Measurements from ENCODE around the gene GAB4.
"Not testable (repeated sequence)": the region's sequence is repeated elsewhere in the genome, so short reads cannot be mapped to it uniquely, and the experiment has no call there.

Gene GAB4, protein sequence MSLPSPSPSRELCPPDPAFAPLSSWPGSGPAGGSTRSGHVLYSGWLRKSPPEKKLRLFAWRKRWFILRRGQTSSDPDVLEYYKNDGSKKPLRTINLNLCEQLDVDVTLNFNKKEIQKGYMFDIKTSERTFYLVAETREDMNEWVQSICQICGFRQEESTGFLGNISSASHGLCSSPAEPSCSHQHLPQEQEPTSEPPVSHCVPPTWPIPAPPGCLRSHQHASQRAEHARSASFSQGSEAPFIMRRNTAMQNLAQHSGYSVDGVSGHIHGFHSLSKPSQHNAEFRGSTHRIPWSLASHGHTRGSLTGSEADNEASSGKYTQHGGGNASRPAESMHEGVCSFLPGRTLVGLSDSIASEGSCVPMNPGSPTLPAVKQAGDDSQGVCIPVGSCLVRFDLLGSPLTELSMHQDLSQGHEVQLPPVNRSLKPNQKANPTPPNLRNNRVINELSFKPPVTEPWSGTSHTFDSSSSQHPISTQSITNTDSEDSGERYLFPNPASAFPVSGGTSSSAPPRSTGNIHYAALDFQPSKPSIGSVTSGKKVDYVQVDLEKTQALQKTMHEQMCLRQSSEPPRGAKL

DNA sequence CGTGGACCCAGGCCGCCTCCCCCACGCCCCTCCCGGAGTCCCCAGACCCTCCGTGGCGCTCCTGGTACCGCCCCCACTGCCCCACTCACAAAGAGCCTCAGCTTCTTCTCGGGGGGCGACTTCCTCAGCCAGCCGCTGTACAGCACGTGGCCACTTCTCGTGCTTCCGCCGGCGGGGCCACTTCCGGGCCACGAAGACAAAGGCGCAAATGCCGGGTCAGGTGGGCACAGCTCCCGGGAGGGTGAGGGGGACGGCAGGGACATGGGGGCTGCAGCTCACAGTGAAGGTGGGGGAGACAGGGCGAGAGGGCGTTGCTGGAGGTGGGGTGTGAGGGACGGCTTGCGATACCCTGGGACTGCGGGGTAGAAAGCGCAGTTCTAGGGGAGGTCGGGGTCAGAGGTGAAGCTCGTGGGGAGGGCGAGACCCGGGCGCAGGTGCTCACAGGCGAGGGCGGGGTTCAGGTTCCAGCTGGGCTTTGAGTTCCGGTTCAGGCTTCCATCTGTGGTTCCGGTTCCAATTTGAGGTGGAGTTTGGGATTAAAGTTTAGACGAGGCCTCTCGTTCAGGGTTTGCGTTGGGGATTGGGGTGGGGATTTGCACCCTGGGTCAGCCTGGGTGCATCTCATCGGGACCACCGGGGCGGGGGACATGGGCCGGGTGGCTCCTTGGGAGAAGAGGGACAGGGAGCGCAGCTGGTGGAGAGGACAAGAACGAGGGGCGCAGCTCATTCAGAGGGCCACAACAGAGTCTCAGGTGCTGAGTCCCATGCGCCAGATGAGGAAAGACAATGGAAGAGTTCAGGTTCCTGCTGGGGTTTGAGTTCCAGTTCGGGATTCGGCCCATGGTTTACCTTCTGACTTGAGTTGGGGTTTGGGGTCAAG, at the start of gene GAB4:
Gene GAB4, minus strand, starts transcription at position 371 of the 880 bp plus-strand sequence. Its CDS starts 108 bp downstream, at position 263.
- TF ChIP-seq, protein P1, sequence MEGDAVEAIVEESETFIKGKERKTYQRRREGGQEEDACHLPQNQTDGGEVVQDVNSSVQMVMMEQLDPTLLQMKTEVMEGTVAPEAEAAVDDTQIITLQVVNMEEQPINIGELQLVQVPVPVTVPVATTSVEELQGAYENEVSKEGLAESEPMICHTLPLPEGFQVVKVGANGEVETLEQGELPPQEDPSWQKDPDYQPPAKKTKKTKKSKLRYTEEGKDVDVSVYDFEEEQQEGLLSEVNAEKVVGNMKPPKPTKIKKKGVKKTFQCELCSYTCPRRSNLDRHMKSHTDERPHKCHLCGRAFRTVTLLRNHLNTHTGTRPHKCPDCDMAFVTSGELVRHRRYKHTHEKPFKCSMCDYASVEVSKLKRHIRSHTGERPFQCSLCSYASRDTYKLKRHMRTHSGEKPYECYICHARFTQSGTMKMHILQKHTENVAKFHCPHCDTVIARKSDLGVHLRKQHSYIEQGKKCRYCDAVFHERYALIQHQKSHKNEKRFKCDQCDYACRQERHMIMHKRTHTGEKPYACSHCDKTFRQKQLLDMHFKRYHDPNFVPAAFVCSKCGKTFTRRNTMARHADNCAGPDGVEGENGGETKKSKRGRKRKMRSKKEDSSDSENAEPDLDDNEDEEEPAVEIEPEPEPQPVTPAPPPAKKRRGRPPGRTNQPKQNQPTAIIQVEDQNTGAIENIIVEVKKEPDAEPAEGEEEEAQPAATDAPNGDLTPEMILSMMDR (IDR thresholded peaks at IDR 0.05; ENCODE audit: low read depth, low read length, missing control alignments) = no peak
- no peak for DNase-seq (ENCODE audit: low read depth)
- no peak within 1 kb of the TSS for H3K4me3 ChIP-seq (ENCODE audit: low read depth, low read length)

DNA sequence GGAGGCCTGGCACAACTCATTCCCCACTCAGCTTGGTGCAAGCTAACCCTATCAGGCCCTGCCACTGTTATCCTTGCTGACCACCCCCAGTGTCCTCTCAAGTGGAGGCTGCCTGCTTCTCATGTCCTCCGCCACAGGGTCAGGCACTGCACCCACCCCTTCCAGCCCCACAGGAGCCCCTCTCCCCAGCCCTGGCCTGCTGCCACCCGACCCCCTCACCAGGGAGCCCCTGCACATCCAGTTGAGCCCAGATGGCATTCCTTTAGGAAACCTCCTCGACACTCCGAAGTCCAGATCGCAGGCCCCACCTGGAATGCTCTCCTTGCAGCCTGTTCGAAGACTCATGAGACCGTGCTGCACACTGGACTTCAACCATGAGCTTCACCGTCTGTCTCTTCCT, 48.8 kb upstream of the GAB4 start:
- DNase-seq (ENCODE audit: low read depth) = no peak
- H3K4me3 ChIP-seq (ENCODE audit: low read depth, low read length) = no peak overlapping the region
- TF ChIP-seq, protein P1 (IDR thresholded peaks at IDR 0.05; ENCODE audit: low read depth, low read length, missing control alignments) = no peak

DNA sequence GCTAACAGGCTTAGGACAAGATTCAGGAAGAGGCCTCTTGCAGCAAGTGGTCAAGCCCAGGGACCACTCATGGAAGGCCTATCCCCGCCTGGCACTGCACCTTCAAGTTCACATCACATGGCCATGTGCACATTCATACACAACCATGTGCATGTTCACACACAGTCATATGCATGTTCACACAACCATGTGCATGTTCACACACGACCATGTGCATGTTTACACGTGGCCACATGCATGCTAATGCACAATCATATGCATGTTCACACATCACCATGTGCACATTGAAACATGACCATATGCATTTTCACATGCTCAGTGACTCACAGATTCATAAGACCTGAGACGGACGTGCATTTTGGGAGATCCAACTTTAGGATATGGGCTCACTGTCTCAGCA, 48.0 kb upstream of the GAB4 start:
- no peak overlapping the region for H3K4me3 ChIP-seq (ENCODE audit: low read depth, low read length)

DNA sequence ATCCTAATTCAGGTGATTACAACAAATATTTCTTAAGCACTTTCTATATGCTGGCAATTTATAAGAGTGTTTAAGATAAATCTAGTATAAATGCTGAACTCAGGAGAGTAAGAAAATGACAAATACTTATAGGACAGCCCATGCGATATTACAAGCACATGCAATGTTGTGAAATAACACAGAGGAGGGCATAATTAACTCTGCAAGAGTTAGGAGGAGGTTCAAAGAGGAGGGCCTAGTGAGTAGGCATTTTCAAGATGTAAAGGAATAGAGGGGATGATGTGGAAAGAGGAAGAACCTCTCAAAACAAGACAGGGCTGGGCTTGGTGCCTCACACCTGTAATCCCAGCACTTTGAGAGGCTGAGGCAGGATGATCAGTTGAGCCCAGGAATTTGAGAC, 39.6 kb upstream of the GAB4 start:
- TF ChIP-seq, protein P1 (IDR thresholded peaks at IDR 0.05; ENCODE audit: low read depth, low read length, missing control alignments) = no peak
- no peak overlapping the region for H3K4me3 ChIP-seq (ENCODE audit: low read depth, low read length)
- no peak for DNase-seq (ENCODE audit: low read depth)

More for the DNA sequence above, 48.0 kb upstream of the GAB4 start:
- TF ChIP-seq, protein P1 (IDR thresholded peaks at IDR 0.05; ENCODE audit: low read depth, low read length, missing control alignments) = no peak
- no peak for DNase-seq (ENCODE audit: low read depth)

DNA sequence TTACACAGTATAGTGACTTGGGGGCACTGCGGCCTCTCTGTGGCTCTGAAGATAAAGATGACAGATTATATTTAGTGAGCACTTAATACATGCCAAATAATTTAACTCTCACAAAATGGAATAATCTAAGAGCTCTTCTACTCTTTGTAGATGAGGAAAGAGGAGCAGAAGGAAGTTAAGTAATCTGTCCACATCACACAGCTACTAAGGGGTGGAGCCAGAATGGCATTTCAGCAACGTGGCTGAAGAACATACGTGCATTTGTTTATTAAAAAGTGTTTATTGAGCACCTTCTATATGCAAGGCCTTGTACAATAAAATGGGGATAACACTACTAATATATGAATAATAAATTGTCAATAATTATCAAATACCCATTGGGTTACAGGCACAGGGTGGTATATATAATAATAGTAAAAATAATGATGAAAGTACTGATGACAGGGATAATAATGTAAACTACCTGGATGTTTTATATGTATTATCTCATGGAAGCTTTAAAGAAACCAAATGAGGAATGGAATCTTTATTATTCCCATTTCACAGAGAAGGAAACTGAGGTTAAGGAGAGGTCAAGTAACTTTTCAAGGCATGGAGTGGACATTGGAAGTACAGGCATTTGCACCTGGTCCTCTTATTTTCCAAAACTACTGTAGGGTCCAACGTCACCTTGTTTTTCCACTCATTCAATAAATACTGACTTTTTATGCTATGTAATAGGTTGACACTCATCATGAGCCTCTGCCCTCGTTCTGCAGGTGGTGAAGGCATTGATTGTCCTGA, 38.7 kb upstream of the GAB4 start:
- TF ChIP-seq, protein P1 (IDR thresholded peaks at IDR 0.05; ENCODE audit: low read depth, low read length, missing control alignments) = no peak
- DNase-seq (ENCODE audit: low read depth) = no peak
- no peak overlapping the region for H3K4me3 ChIP-seq (ENCODE audit: low read depth, low read length)

DNA sequence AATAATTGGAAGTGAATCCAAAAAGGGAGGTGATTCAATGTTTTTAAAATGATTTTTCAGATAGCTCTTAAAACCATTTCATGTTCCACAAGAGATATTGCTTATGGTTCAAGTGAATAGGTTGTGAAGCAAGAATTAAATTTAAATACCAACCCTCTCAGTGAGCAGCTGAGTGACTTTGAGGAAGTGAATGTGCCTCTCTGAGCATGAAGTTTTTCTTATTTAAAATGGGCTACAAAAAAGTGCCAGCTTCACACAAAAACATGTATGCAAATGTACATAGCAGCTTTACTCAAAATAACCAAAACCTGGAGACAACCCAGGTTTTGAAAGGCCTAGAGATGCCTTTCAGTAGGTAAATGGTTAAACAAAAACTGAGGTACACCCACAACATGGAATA, 35.5 kb upstream of the GAB4 start:
- H3K4me3 ChIP-seq (ENCODE audit: low read depth, low read length) = no peak overlapping the region
- TF ChIP-seq, protein P1 (IDR thresholded peaks at IDR 0.05; ENCODE audit: low read depth, low read length, missing control alignments) = no peak
- no peak for DNase-seq (ENCODE audit: low read depth)

DNA sequence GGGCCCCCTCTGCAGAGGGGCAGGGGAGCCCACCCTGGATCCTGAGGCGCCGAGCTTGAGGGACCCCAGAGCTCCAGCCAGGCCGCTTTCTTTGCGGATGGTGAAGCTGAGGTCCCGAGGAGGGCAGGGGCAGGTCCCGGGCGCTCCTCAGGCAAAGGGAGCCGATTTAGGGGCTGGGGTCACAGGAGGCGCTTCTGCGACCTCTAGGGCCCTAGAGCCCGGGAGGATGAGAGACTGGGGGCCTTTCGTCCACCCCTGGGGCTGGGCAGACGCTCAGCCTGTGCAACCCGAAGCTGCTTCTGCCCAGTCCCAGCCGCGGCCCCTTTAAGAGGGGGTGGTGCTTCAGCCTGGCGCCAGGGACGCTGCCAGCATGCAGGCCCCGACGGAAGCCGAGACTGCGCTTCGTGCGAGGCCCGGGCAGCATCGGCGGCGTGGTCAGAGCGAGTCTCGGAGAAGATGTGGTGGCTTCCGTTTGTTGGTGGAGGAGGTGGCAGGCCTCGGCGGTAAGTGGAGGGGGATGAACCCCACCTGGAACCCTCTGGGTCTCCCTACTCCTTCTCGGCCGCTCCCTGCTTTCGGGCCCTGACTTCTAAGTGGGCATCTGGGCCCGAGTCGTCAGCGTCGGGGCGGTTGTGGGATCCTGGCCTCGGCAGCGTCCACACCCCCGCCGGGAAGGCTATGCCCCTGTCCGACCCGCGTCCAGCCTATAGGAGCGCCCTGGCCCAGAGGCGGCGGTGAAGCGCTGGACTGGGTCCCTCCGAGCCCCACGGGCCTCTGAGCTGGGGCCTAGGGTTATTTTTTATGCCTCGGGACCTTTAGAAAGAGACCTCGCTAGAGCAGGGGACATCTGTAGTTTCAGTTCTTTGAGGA, 29.1 kb upstream of the GAB4 start:
- H3K4me3 ChIP-seq (ENCODE audit: low read depth, low read length) = peak overlapping the region; percentile 81
- DNase-seq (ENCODE audit: low read depth) = not testable (repeated sequence)

DNA sequence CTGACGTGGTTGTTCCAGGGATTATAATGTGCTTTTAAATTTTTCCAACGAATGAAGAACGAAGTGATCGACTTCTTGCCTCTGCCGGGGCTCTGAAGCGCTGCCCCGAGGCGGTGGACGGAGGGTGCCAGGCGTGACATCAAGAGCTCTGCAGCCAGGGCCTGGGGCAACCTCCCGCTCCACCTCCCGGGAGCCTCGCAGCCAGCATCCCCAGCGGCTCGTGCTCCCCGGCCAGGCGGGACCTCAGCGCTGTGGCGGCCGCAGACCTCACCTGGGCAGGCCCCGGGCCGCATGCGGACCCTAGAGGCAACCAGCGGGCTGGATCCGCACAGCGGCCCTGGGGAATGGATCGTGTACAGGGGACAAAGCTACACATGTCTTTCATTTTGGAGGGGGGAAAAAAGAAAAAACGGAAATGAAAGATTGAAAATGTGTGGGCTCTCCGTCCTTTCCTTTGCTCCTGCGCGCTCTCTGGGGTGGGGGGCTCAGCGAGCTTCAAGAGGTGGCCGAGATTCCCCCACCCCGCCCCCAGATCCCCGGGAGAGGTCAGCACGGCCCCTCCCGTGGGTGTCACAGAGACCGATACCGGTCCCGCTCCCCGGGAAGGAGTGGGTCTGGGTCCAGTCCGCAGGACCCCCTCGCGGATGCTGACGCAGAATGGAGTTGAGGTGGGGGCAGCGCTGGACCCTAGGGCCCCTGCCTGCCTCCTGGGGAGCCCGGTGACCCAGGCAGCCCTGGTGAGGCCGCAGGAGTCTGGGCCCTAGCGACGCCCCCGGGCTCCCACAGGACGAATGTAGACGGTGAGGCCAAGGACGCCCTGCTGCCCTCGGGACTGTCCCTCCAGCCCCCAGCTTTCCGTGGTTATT, 28.2 kb upstream of the GAB4 start:
- DNase-seq (ENCODE audit: low read depth) = not testable (repeated sequence)
- peak overlapping the region; percentile 60 for H3K4me3 ChIP-seq (ENCODE audit: low read depth, low read length)
